ENCODE measurements around the gene NUP107.

The NUP107 gene

GRCh38 chr12:68739891-68740290 is 53.1 kb downstream of the NUP107 start:
- DNase-seq (ENCODE audit: low read depth in 4 of 4, low spot score in 1 of 4) = no peak

GRCh38 chr12:68743356-68743755 is 56.6 kb downstream of the NUP107 start:
- DNase-seq (ENCODE audit: low read depth in 4 of 4, low spot score in 1 of 4) = no peak

GRCh38 chr12:68745376-68745903 is 58.7 kb downstream of the NUP107 start:
- no peak for DNase-seq (ENCODE audit: low read depth in 4 of 4, low spot score in 1 of 4)

DNA sequence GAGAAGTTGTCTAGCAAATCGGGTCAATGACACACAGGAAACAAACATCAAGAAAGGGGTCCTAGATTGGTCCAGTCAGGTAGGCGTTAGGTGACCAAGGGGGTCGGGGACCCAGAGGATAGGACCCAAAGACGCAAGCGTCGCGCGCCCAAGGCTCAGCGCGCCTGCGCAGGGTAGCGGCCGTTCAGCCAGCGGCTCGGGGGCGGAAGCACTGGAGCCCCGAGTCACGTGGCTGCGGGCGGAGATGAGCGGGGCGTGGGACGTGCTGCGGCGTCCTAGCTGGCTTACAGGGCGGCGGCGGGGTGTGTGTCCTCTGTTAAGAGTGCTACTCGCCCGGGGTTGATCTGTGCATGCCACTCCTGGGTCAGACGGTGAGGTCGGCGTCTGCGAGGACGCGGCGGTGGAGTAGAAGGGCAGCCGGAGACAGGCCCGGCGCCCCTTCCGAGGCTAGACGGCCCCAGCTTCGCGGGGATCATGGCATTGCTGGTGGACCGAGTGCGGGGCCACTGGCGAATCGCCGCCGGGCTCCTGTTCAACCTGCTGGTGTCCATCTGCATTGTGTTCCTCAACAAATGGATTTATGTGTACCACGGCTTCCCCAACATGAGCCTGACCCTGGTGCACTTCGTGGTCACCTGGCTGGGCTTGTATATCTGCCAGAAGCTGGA is 59.3 kb downstream of the NUP107 start, which contains the start of gene SLC35E3:
Gene SLC35E3 (plus strand): TSS at position 273 of the 668 bp plus-strand sequence. CDS start 202 bp downstream, at position 475.
- peak; percentile 72 to 87 (median 81) for DNase-seq (ENCODE audit: low read depth in 4 of 4, low spot score in 1 of 4)

DNA sequence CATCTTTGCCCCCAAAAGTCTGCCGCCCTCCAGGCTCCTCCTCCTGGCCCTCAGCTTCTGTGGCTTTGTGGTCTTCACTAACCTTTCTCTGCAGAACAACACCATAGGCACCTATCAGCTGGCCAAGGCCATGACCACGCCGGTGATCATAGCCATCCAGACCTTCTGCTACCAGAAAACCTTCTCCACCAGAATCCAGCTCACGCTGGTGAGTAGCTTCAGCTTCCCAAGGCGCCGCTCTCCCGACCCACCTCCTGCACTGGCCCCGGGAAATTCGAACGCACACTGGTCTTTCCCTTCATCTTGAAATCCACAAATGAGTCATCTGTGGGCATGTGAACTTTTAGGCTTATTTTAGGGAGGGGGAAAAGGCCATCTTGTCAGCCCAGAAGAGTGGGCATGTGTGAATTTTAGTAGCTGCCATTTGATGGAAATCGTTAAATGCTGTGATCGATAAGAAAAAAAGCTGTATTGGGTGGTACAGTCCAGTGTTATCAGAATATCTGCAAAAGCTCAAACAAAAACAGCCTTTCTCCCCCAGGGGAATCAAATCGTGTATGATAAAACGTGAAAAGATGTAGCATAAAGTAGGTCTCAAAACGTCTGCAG is 59.9 kb downstream of the NUP107 start:
- peak in 3 of 4 experiments; percentile 1 to 20 (median 2) for DNase-seq (ENCODE audit: low read depth in 4 of 4, low spot score in 1 of 4)

- no peak for DNase-seq (ENCODE audit: low read depth in 4 of 4, low spot score in 1 of 4)
These were observed 62.7 kb downstream of the NUP107 start for GRCh38 chr12:68749443-68749842.

- no peak for DNase-seq (ENCODE audit: low read depth in 4 of 4, low spot score in 1 of 4)
These were observed 63.1 kb downstream of the NUP107 start for GRCh38 chr12:68749861-68750260.

GRCh38 chr12:68750506-68750905 is 63.7 kb downstream of the NUP107 start:
- no peak for DNase-seq (ENCODE audit: low read depth in 4 of 4, low spot score in 1 of 4)

GRCh38 chr12:68755536-68756243 is 68.9 kb downstream of the NUP107 start:
- DNase-seq (ENCODE audit: low read depth in 4 of 4, low spot score in 1 of 4) = no peak

DNA sequence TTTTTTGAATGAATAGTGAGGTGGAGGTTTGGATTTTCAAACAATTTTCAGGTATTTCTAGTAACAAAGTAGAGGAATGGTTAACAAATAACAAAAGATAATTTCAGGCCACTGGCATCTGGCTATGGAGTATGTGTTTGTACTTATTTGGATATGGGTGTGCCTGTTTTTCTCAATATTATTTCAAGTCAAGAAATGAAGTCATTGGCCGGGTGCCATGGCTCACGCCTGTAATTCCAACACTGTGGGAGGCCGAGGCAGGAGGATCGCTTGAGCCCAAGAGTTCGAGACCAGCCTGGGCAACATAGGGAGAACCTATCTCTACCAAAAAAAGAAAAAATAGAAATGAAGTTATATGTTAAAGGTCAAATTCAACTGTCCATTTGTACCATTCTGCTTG is 73.1 kb downstream of the NUP107 start:
- DNase-seq (ENCODE audit: low read depth in 4 of 4, low spot score in 1 of 4) = no peak

DNA sequence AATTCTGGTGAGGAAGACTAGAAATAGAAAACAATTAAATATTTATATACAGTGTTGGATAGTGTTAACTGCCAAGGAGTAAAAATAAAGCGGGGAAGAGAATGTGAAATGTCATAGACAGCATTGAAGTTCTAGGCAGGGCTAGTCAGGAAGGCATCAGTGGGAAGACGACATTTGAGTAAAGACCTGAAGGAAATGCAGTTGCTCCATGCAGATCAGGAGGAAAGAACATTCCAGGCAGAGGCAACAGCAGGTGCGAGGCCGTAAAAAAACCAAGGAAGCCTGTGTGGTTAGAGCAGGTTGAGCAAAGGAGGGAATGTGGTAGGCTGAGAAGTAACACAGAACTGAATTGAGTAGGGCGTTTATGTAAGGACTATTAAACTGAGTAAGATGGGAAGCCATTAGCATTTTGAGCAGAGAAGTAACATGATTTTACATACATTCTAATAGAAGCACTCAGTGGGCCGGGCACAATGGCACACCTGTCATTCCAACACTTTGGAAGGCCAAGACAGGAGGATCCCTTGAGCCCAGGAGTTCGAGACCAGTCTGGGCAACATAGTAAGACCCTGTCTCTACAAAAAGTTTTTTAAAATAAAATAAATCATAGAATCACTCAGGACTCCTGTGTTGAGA is 74.1 kb downstream of the NUP107 start:
- no peak for DNase-seq (ENCODE audit: low read depth in 4 of 4, low spot score in 1 of 4)

DNA sequence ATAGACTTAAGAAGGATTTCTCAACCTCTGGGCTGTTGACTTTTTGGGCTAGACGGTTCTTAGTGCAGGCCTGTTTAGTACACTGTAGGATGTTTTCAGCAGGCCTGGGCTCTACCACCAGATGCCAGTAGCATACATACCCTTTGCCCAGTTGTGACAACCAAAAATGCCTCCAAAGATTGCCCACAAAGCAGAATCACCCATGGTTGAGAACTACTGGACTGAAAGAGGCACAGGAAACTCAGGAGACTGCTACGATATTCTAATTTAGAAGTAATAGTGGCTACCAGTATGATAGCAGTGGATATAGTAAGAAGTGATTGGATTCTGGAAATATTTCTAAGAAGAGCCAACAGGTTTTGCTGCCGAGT is 74.6 kb downstream of the NUP107 start:
- DNase-seq (ENCODE audit: low read depth in 4 of 4, low spot score in 1 of 4) = no peak

GRCh38 chr12:68761901-68762630 is 75.3 kb downstream of the NUP107 start:
- no peak for DNase-seq (ENCODE audit: low read depth in 4 of 4, low spot score in 1 of 4)

DNA sequence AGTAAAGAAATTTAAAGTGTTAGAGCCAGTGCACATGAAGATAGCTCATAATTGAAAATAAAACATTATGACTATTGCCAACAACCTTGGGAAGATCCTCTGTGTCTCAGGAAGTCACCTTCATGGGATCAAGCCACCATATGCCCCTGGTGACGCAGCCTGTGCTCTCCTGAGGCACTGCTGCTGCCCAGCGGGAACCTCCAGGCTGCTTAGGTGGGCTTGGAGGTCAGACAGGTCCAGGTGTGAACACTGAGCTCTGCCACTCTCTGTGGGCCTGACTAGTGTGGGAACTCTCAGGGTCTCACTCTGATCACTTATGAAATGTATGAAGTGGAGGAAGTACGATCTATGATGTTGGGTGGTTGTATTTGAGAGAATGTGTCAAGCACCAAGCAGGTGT is 75.9 kb downstream of the NUP107 start:
- DNase-seq (ENCODE audit: low read depth in 4 of 4, low spot score in 1 of 4) = no peak

DNA sequence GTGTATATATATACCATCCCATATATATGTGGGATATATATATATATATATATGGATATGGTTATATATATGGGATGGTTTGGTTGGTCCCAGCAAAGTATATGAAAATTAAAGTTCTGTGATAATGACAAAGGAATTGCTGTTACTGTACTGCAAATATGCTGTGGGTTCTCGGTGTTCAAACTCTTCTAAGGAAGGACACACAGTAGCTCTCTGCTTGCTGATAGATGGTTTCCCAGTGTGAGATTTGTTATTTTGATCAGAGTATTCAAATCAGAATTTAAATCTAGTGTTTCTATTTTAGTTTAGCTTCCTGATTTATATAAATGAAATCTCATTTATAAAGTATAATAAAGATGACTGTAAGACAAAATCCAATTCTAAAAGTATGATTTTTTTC is 78.9 kb downstream of the NUP107 start:
- no peak for DNase-seq (ENCODE audit: low read depth in 4 of 4, low spot score in 1 of 4)

- no peak for DNase-seq (ENCODE audit: low read depth in 4 of 4, low spot score in 1 of 4)
These were observed 79.9 kb downstream of the NUP107 start for GRCh38 chr12:68766646-68767045.

DNA sequence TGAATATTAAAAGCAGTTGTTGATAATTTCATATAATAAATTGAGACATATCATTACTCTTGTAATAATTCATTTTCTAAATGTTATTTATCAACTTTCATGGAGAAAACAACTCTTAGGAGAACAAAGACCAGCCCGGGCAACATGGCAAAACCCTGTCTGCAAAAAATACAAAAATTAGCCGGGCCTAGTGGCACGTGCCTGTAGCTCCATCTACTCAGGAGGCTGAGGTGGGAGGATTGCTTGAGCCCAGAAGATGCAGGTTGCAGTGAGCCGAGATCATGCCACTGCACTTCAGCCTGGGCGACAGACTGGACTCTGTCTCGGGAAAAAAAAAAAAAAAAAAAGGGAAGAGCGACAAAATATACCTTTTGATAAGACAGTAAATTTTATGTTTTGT is 80.4 kb downstream of the NUP107 start:
- no peak for DNase-seq (ENCODE audit: low read depth in 4 of 4, low spot score in 1 of 4)

GRCh38 chr12:68768431-68768939 is 81.7 kb downstream of the NUP107 start:
- no peak for DNase-seq (ENCODE audit: low read depth in 4 of 4, low spot score in 1 of 4)

DNA sequence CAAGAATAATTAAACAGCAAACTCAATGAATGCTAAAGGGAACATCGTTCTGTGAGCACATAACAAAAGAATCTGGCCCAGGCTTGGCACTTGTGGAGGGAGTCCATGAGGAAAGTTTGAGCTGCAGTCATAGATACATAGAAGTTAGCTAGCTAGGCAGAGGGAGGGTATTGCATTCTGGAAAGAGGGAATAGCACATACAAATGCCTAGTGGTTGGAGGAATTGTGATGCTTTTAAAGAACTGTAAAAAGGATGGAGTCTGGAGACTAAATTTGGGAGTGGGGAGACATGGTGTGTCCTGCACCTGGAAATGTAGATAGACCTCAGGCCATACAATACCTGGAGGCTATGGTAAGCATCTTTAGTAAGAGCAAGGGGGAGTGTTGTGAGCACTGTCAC is 83.2 kb downstream of the NUP107 start:
- DNase-seq (ENCODE audit: low read depth in 4 of 4, low spot score in 1 of 4) = no peak

DNA sequence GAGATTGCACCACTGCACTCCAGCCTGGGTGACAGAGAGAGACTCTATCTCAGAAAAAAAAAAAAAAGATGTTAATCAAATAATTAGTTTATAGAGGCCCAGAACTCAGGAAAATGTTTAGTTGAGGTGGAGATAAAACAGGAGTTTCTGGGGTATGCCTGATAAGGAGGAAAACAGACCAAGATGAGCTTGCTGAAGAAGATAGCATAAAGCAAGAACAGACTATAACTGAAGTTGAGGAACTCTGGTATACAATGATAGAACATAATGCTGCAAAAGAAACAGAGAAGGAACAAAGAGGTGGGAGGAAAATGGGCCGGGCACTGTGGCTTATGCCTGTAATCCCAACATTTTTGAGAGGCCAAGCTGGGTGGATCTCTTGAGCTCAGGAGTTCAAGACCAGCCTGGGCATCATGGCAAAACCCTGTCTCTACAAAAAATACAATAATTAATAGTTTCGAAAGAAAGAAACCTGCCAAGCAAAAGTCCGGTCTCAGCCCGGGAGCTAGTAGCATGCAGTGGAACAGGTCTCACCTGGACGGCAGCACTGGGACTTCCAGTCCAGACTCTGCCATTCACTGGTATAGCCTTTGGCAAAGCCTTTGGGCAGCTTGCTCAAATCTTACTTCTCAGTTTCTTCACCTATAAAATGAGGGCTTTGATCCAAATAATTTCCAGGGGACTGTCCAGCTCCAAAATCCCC is 84.6 kb downstream of the NUP107 start:
- DNase-seq (ENCODE audit: low read depth in 4 of 4, low spot score in 1 of 4) = no peak
